Endothelial cell of umbilical vein (primary cell): Measurements from ENCODE around the gene TPK1. TPM values are rescaled to one million over a fixed set of nuclear protein-coding genes. Genes with fewer than 3 reads are reported as not detected.

Experiments used
- BruUV-seq: library from RNA; stranded (reverse); fragments of 400-500 nt; replicated peaks from 2 replicates; lab custom pipeline; 2021; lab: Mats Ljungman, UMichigan
- CTCF ChIA-PET: fragments of 300-600, 350-600 bp; sonication (Branson Sonifier 250); formaldehyde crosslinking; loops from one replicate; lab custom pipeline; 2021; ENCODE audit warnings: antibody characterized with exemption, inconsistent platforms; lab: Charles Lee
- POLR2A ChIA-PET: fragments of 300-600, 350-600 bp; sonication (Branson Sonifier 250); formaldehyde crosslinking; loops from one replicate; lab custom pipeline; 2021; ENCODE audit warnings: antibody characterized with exemption, inconsistent platforms; lab: Charles Lee
- DNase-seq: peaks from one replicate; pipeline ENCODE4 v3.0.0-alpha.2; 2011; ENCODE audit warnings: low read depth, low spot score
- FAIRE-seq: peaks from 2 replicates; lab custom pipeline; 2011; peaks lifted over from hg19 to GRCh38; lab: Jason Lieb, UNC
- H2AFZ ChIP-seq: 2 replicates; pipeline ENCODE4 v1.6.0; 2012; ENCODE audit warnings: low read depth, low read length, control low read depth, inconsistent platforms
- H3K27ac ChIP-seq: 2 replicates; pipeline ENCODE4 v1.5.1; 2011; ENCODE audit warnings: low read depth, mild to moderate bottlenecking, control low read depth, low read length, moderate library complexity; ENCODE audit not compliant: insufficient read depth
- H3K27me3 ChIP-seq, 2 experiments: 2 replicates each; pipeline versions ENCODE4 v1.6.0 to v1.6.1; 2011; ENCODE audit warnings: low read length in 2 of 2, mixed read lengths in 1 of 2; ENCODE audit not compliant: control insufficient read depth in 2 of 2, insufficient read depth in 2 of 2
- H3K36me3 ChIP-seq, 2 experiments: 2 replicates in 1 of 2; 3 replicates in 1 of 2; pipeline ENCODE4 v1.5.1; 2011; ENCODE audit warnings: low read length in 2 of 2, mild to moderate bottlenecking in 1 of 2, moderate library complexity in 1 of 2; ENCODE audit not compliant: control insufficient read depth in 2 of 2, insufficient read depth in 2 of 2; ENCODE audit errors: extremely low read depth in 1 of 2
- H3K4me1 ChIP-seq: 3 replicates; pipeline ENCODE4 v1.5.1; 2011; ENCODE audit warnings: mild to moderate bottlenecking, low read length; ENCODE audit not compliant: control insufficient read depth, insufficient read depth; ENCODE audit errors: extremely low read depth
- H3K4me2 ChIP-seq: 2 replicates; pipeline ENCODE4 v1.6.1; 2011; ENCODE audit warnings: low read length, control low read depth, mixed read lengths; ENCODE audit not compliant: insufficient read depth
- H3K4me3 ChIP-seq, 3 experiments: fragments of 200-600 bp in 1 of 3; sonication (generic), shearing (Covaris generic) in 1 of 3; replicated peaks in 1 of 3; 2 replicates each; pipeline ENCODE4 v1.5.1; 2011 to 2016; ENCODE audit warnings: control low read depth in 3 of 3, low read length in 3 of 3, mild to moderate bottlenecking in 2 of 3, inconsistent platforms in 1 of 3, low read depth in 1 of 3, moderate library complexity in 1 of 3; ENCODE audit not compliant: insufficient read depth in 1 of 3
- H3K79me2 ChIP-seq: 2 replicates; pipeline ENCODE4 v1.6.0; 2012; ENCODE audit warnings: low read length, inconsistent platforms; ENCODE audit not compliant: control insufficient read depth, insufficient read depth
- H3K9ac ChIP-seq: replicated peaks from 2 replicates; pipeline ENCODE3; 2011; ENCODE audit warnings: low read length, control low read depth; ENCODE audit not compliant: insufficient read depth; ENCODE audit errors: extremely low read depth
- H3K9me1 ChIP-seq: replicated peaks from 3 replicates; pipeline ENCODE4 v1.6.0; 2011; ENCODE audit warnings: mild to moderate bottlenecking, low read length; ENCODE audit not compliant: control insufficient read depth, insufficient read depth; ENCODE audit errors: extremely low read depth
- H3K9me3 ChIP-seq: replicated peaks from 2 replicates; pipeline ENCODE4 v1.5.1; 2012; ENCODE audit warnings: low read length, inconsistent platforms; ENCODE audit not compliant: control insufficient read depth, insufficient read depth
- H4K20me1 ChIP-seq: replicated peaks from 2 replicates; pipeline ENCODE3; 2011; ENCODE audit warnings: mild to moderate bottlenecking, low read length; ENCODE audit not compliant: control insufficient read depth, insufficient read depth; ENCODE audit errors: extremely low read depth
- CTCF ChIP-seq, 2 donors: IDR thresholded peaks; 1 replicate in 1 of 2; 2 replicates in 1 of 2; pipeline ENCODE4 v1.5.1; 2011; ENCODE audit warnings: low read length in 2 of 2, mild to moderate bottlenecking in 2 of 2, moderate library complexity in 2 of 2, control low read depth in 1 of 2, inconsistent platforms in 1 of 2, low read depth in 1 of 2; ENCODE audit not compliant: insufficient read depth in 1 of 2; ENCODE audit errors: extremely low read depth in 1 of 2
- EZH2 ChIP-seq: IDR thresholded peaks from 2 replicates; pipeline ENCODE4 v1.6.1; 2012; ENCODE audit warnings: borderline replicate concordance, low read depth, mild to moderate bottlenecking, moderate library complexity, low read length, inconsistent platforms; ENCODE audit not compliant: severe bottlenecking
- FOS ChIP-seq: IDR thresholded peaks from 2 replicates; pipeline ENCODE4 v1.6.1; 2011; ENCODE audit warnings: mild to moderate bottlenecking, low read length, moderate library complexity, borderline replicate concordance; ENCODE audit not compliant: insufficient read depth
- GATA2 ChIP-seq: IDR thresholded peaks from 2 replicates; pipeline ENCODE4 v1.7.0; 2011; ENCODE audit warnings: low read depth, mild to moderate bottlenecking, moderate library complexity, mixed read lengths, low read length; ENCODE audit not compliant: insufficient read length, insufficient read depth
- JUN ChIP-seq: IDR thresholded peaks from 2 replicates; pipeline ENCODE4 v1.6.1; 2011; ENCODE audit warnings: borderline replicate concordance, low read depth; ENCODE audit not compliant: insufficient read length, insufficient read depth
- MAX ChIP-seq: IDR thresholded peaks from 2 replicates; pipeline ENCODE4 v1.6.1; 2011; ENCODE audit not compliant: insufficient read depth, insufficient read length
- MYC ChIP-seq: IDR thresholded peaks from one replicate; pipeline ENCODE4 v1.6.1; 2011; ENCODE audit warnings: mild to moderate bottlenecking, low read depth, low read length
- POLR2A ChIP-seq: IDR thresholded peaks from 2 replicates; pipeline ENCODE4 v1.6.1; 2012; ENCODE audit warnings: low read depth, mild to moderate bottlenecking, control low read depth, low read length
- POLR2AphosphoS5 ChIP-seq: IDR thresholded peaks from 2 replicates; pipeline ENCODE4 v1.6.1; 2012; ENCODE audit warnings: low read depth, mild to moderate bottlenecking, control low read depth, low read length, moderate library complexity; ENCODE audit not compliant: insufficient read depth
- dilution Hi-C: fragments of 300-500 bp; cut with MboI; formaldehyde crosslinking; loops from one replicate; pipeline ENCODE4 v1.15.0; 2019; ENCODE audit warnings: low sequenced_read_pairs; ENCODE audit not compliant: extremely low pct_ligation_motif_present
- intact Hi-C: fragments of 100-400 bp; cut with micrococcal nuclease; formaldehyde crosslinking; loops from one replicate; pipeline ENCODE4 v1.10.0; 2022
- polyA plus RNA-seq, 4 experiments: library from polyadenylated mRNA; depleted of rRNA in 3 of 4; stranded (reverse) in 3 of 4; unstranded in 1 of 4; fragments of >200 nt; gene quantifications; 2 replicates each; pipeline versions ENCODE4 v1.2.1 to v1.2.3, GENCODE V29; 2011 to 2012; ENCODE audit warnings: missing spikeins in 1 of 4
- total RNA-seq: library from RNA; stranded (reverse); gene quantifications from 2 replicates; pipeline ENCODE4 v1.2.3, GENCODE V29; 2021

The TPK1 gene
- total and polyA plus RNA-seq, 2 donors (not counting 3 experiments of a cell fraction or from before 2014, with no cell fraction given), result 7.5 to 9.3 TPM

GRCh38 chr7:144820552-144820951 lies 15.3 kb downstream of the TPK1 start:
- H3K4me3 ChIP-seq, result no peak overlapping the region
- ChIA-PET CTCF (no interaction called here), POLR2A (no interaction called here)
- H3K4me1 ChIP-seq, result peaks cover 14% of the 10 kb centered on the region
- BruUV-seq, result no TSS peak
- H3K9me3 ChIP-seq, result no peaks in the 10 kb centered on the region
- H4K20me1 ChIP-seq, result no peaks in the 10 kb centered on the region
- FAIRE-seq (no peak), DNase-seq (no peak)
- dilution Hi-C loops, result no loop called here
- no peak overlapping the region for H3K27ac ChIP-seq
- H3K36me3 ChIP-seq, result no peaks in the 10 kb centered on the region
- TF ChIP-seq CTCF (IDR thresholded peaks at IDR 0.05; ENCODE audit: extremely low read depth in 1 of 2, insufficient read depth in 1 of 2, low read depth in 1 of 2, low read length in 2 of 2) (no peak), MYC (no peak), FOS (no peak), JUN (no peak), EZH2 (no peak), POLR2A (no peak), POLR2AphosphoS5 (no peak), GATA2 (no peak), MAX (no peak)
- H3K9ac ChIP-seq, result no peak overlapping the region
- no peak overlapping the region for H3K4me2 ChIP-seq
- H3K79me2 ChIP-seq, result no peaks in the 10 kb centered on the region
- intact Hi-C loops, result no loop called here
- no peaks in the 10 kb centered on the region for H3K27me3 ChIP-seq
- H3K9me1 ChIP-seq, result peaks cover 2% of the 10 kb centered on the region
- no peak overlapping the region for H2AFZ ChIP-seq
